HUES64 (cell line): Measurements from ENCODE around the gene DEPDC1B.
A peak's percentile ranks its signal among the peaks of the same experiment; 100 is the strongest.
"Not testable (repeated sequence)": the region's sequence is repeated elsewhere in the genome, so short reads cannot be mapped to it uniquely, and the experiment has no call there.

Experiments used
- H3K27ac ChIP-seq: 2 replicates; pipeline ENCODE4 v1.7.0; 2013; ENCODE audit warnings: low read depth, low read length, inconsistent platforms
- H3K27me3 ChIP-seq: 2 replicates; pipeline ENCODE4 v1.6.1; 2013; ENCODE audit warnings: mild to moderate bottlenecking, low read length; ENCODE audit not compliant: insufficient read depth
- H3K36me3 ChIP-seq: 2 replicates; pipeline ENCODE4 v1.6.1; 2013; ENCODE audit warnings: mild to moderate bottlenecking, low read length; ENCODE audit not compliant: insufficient read depth
- H3K4me1 ChIP-seq: 2 replicates; pipeline ENCODE4 v1.6.1; 2013; ENCODE audit warnings: mild to moderate bottlenecking, low read length, moderate library complexity; ENCODE audit not compliant: insufficient read depth
- H3K4me3 ChIP-seq: 2 replicates; pipeline ENCODE4 v1.5.1; 2013; ENCODE audit warnings: mild to moderate bottlenecking, low read length, moderate library complexity
- H3K9ac ChIP-seq: 2 replicates; pipeline ENCODE4 v1.6.1; 2013; ENCODE audit warnings: mild to moderate bottlenecking, low read depth, low read length
- H3K9me3 ChIP-seq: 2 replicates; pipeline ENCODE4 v1.6.1; 2013; ENCODE audit warnings: low read depth, low read length; ENCODE audit not compliant: insufficient read depth
- WGBS: fragments of 150-250, 120-280 bp; methylation state at CpG from one replicate; pipeline ENCODE4 v1.1.7; 2013; ENCODE audit warnings: missing lambda C conversion rate; 5-methylcytosine and 5-hydroxymethylcytosine counted together

Gene DEPDC1B

DNA sequence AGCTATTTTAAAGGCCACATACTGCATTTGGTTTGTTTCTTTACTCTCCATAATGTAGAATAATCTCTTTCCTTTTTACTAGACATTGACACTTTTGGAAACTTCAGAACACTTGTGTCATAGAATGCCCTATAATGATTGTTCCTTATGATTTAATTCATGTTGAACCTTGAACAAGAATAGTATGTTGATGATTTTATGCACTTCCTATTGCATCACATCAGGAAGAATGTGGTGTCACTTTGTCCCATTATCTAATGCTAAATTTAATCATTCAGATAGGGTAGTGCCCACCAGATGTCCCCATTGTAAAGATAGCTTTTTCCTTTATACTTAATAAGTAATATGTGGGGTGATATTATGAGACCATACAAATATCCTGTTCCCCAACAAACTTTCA, 19.4 kb upstream of the DEPDC1B start:
- no peaks in the 10 kb centered on the region for H3K9me3 ChIP-seq
- no peaks in the 10 kb centered on the region for H3K27me3 ChIP-seq
- no peak overlapping the region for H3K27ac ChIP-seq
- no peaks in the 10 kb centered on the region for H3K4me1 ChIP-seq
- H3K36me3 ChIP-seq: no peaks in the 10 kb centered on the region
- no peak overlapping the region for H3K4me3 ChIP-seq
- no peak overlapping the region for H3K9ac ChIP-seq

DNA sequence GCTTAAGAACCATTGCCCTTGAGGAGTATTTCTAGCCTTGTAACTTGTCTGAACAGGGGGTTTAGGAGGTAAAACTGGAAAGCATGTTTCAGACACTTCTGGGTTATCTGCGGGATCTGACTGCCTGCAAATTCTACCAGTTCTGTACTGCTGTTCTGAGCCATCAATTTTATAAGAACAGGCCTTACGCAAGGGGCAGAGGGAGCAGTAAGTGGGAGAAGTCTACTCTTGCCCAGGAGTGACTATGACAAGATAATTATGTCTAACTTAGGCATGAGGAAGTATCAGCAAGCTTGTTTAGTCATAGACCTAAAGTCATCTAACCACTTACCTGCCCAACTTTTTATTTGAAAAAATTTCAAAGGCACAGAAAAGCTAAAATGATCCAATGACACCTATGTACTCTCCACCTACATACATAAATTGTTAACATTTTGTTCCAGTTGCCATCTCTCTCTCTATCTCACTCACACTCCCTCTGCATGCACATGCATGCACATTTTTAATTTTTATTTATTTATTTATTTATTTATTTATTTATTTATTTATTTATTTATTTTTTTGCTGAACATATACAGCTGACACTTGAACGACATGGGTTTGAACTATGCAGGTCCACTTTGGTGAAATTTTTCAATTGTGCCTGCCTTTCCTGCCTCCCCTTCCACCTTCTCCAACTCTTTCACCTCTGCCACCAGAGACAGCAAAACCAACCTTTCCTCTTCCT, 18.4 kb upstream of the DEPDC1B start:
- Histone ChIP-seq H3K4me3 (no peak overlapping the region), H3K36me3 (no peaks in the 10 kb centered on the region), H3K9ac (no peak overlapping the region), H3K27ac (no peak overlapping the region), H3K9me3 (no peaks in the 10 kb centered on the region), H3K4me1 (no peaks in the 10 kb centered on the region), H3K27me3 (no peaks in the 10 kb centered on the region)
- WGBS: 95% methylated on average over 3 of the region's 3 CpGs

GRCh38 chr5:60715201-60715928, 15.4 kb upstream of the DEPDC1B start:
- 91% methylated on average over 3 of the region's 3 CpGs for WGBS
- not testable (repeated sequence) for H3K4me3 ChIP-seq, H3K36me3 ChIP-seq, H3K9ac ChIP-seq, H3K27ac ChIP-seq, H3K9me3 ChIP-seq, H3K27me3 ChIP-seq, H3K4me1 ChIP-seq

DNA sequence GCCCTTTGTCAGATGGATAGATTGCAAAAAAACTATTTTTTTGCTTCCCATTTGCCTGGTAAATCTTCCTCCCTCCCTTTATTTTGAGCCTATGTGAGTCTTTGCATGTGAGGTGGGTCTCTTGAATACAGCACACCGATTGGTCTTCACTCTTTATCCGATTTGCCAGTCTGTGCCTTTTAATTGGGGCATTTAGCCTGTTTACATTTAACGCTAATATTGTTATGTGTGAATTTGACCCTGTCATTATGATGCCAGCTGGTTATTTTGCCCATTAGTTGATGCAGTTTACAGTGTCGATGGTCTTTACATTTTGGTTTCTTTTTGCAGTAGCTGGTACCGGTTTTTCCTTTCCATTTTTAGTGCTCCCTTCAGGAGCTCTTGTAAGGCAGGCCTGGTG, 13.0 kb upstream of the DEPDC1B start:
- Histone ChIP-seq H3K36me3 (no peaks in the 10 kb centered on the region), H3K4me3 (no peak overlapping the region), H3K9me3 (no peaks in the 10 kb centered on the region), H3K27ac (no peak overlapping the region), H3K9ac (no peak overlapping the region), H3K4me1 (no peaks in the 10 kb centered on the region), H3K27me3 (no peaks in the 10 kb centered on the region)
- 97% methylated on average over 5 of the region's 5 CpGs for WGBS

- not testable (repeated sequence) for H3K27me3 ChIP-seq, H3K36me3 ChIP-seq, H3K27ac ChIP-seq, H3K9ac ChIP-seq, H3K9me3 ChIP-seq, H3K4me1 ChIP-seq, H3K4me3 ChIP-seq
- WGBS: 87% methylated on average over 3 of the region's 3 CpGs
Observed at GRCh38 chr5:60711892-60712291, 11.9 kb upstream of the DEPDC1B start.

GRCh38 chr5:60710362-60710761, 10.4 kb upstream of the DEPDC1B start:
- Histone ChIP-seq H3K4me3 (no peak overlapping the region), H3K9me3 (no peaks in the 10 kb centered on the region), H3K9ac (no peak overlapping the region), H3K27ac (no peak overlapping the region), H3K4me1 (no peaks in the 10 kb centered on the region), H3K27me3 (no peaks in the 10 kb centered on the region), H3K36me3 (no peaks in the 10 kb centered on the region)
- 68% methylated on average over 2 of the region's 3 CpGs for WGBS

GRCh38 chr5:60705144-60705543, 5.2 kb upstream of the DEPDC1B start:
- H3K4me1 ChIP-seq: no peaks in the 10 kb centered on the region
- H3K27ac ChIP-seq: no peak overlapping the region
- no peaks in the 10 kb centered on the region for H3K36me3 ChIP-seq
- H3K4me3 ChIP-seq: no peak overlapping the region
- peaks cover 3% of the 10 kb centered on the region; the same call in 1 of the 2 replicates for H3K27me3 ChIP-seq
- H3K9me3 ChIP-seq: no peaks in the 10 kb centered on the region
- no peak overlapping the region for H3K9ac ChIP-seq

GRCh38 chr5:60703944-60704343, 4.0 kb upstream of the DEPDC1B start:
- H3K27ac ChIP-seq: no peak overlapping the region
- peaks cover 3% of the 10 kb centered on the region; the same call in 1 of the 2 replicates for H3K27me3 ChIP-seq
- H3K4me3 ChIP-seq: no peak overlapping the region
- no peaks in the 10 kb centered on the region for H3K9me3 ChIP-seq
- H3K36me3 ChIP-seq: no peaks in the 10 kb centered on the region
- 94% methylated on average over 2 of the region's 2 CpGs for WGBS
- H3K9ac ChIP-seq: no peak overlapping the region
- H3K4me1 ChIP-seq: no peaks in the 10 kb centered on the region

DNA sequence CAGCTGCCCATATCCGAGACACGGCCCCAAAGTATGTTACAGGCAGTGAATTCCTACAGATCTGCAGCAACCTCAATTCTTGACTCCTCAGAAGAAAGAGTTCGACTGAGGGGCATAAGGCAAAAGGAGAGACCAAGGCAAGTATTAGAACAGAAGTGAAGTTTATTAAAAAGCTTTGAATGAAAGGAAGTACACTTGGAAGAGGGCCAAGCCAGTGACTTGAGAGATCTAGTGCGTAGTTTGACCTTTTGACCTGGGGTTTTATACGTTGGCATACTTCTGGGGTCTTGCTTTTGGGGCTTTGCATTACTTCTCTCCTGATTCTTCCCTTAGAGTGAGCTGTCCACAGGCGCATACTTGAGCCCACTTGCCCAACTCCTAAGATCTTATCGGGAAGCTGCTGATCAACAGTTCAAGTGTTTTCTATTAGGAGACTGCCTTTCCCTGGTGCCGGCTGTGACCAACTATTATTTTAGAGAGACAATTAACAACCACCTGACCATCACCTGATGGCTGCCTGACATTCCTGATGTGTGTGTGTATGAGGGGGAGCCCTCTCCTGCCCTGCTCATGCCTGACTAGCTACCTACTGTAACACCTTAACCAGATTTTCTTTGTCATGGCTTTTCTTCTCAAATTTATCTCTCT, 1.5 kb upstream of the DEPDC1B start:
- Histone ChIP-seq H3K36me3 (no peaks in the 10 kb centered on the region), H3K4me1 (peaks cover 9% of the 10 kb centered on the region), H3K4me3 (no peak overlapping the region), H3K9me3 (no peaks in the 10 kb centered on the region), H3K27me3 (peaks cover 3% of the 10 kb centered on the region; the same call in 1 of the 2 replicates), H3K27ac (no peak overlapping the region), H3K9ac (no peak overlapping the region)
- WGBS: 94% methylated on average over 8 of the region's 8 CpGs

DNA sequence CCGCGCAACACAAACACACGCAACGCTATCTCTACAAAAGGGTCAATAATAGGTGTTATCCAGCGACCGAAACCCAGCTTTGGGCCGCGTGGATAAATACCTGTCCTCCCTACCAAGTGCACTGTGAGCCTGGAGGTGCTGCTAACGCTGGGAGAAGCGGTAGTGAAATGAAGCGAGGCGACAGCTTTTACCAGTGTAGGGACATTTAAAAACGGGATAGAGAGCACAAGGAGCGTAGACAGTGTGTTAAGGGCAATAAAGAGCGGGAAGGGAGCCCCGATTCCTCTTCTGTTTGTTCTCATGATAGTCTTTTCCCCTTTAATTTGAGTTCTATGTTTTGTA, 421 bp upstream of the DEPDC1B start:
- H3K27me3 ChIP-seq: peaks cover 3% of the 10 kb centered on the region; the same call in 1 of the 2 replicates
- 14% methylated on average over 16 of the region's 16 CpGs for WGBS
- H3K4me3 ChIP-seq: peak overlapping the region; percentile 85
- H3K9ac ChIP-seq: peak overlapping the region; percentile 98
- peaks cover 1% of the 10 kb centered on the region; the same call in 1 of the 2 replicates for H3K9me3 ChIP-seq
- peaks cover 9% of the 10 kb centered on the region for H3K4me1 ChIP-seq
- H3K36me3 ChIP-seq: peaks cover 2% of the 10 kb centered on the region; the same call in 1 of the 2 replicates
- H3K27ac ChIP-seq: peak overlapping the region; percentile 98

DNA sequence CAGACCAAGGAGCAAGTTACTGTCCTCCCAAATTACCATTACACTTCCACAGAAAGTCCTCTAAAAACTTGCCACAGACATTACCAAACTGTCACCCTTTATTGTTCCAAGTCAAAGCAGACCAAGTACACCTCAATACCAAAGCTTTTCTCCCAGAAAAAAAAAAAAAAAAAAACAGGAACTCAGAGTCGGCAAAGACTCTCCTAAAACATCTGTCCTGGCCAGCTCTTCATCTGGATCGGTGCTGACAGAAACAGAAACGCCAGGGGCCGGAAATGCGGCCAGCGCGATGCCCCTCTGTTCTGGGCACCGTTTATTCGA, 718 bp downstream of the DEPDC1B start:
- Histone ChIP-seq H3K4me1 (peaks cover 9% of the 10 kb centered on the region), H3K27me3 (peaks cover 3% of the 10 kb centered on the region; the same call in 1 of the 2 replicates), H3K27ac (peak overlapping the region; percentile 98)

More for the DNA sequence above, 718 bp downstream of the DEPDC1B start:
- H3K9me3 ChIP-seq: peaks cover 4% of the 10 kb centered on the region; the same call in 1 of the 2 replicates
- under 1% methylated on average over 9 of the region's 9 CpGs for WGBS
- peak overlapping the region; percentile 98 for H3K9ac ChIP-seq
- peak overlapping the region; percentile 85 for H3K4me3 ChIP-seq
- peaks cover 12% of the 10 kb centered on the region for H3K36me3 ChIP-seq
